HCT116 (cell line): Measurements from ENCODE around the gene TMEM132D. TPM values are rescaled to one million over a fixed set of nuclear protein-coding genes. Genes with fewer than 3 reads are reported as not detected.

Source experiments
- ATAC-seq: fragments of 200-7000 bp; cut with Tn5 transposase; 2 replicates; pipeline ENCODE4 v1.9.1; 2020; ENCODE audit warnings: mild to moderate bottlenecking, moderate library complexity
- BruUV-seq: library from RNA; stranded (reverse); fragments of 400-500 nt; replicated peaks from 2 replicates; lab custom pipeline; 2021; lab: Mats Ljungman, UMichigan
- CTCF ChIA-PET: fragments of 300-600 bp; sonication (Branson Sonifier 250); formaldehyde crosslinking; loops from one replicate; lab custom pipeline; 2021; ENCODE audit warnings: antibody characterized with exemption; lab: Charles Lee
- POLR2A ChIA-PET: fragments of 300-600, 350-600 bp; sonication (Branson Sonifier 250); formaldehyde crosslinking; loops from one replicate; lab custom pipeline; 2021; ENCODE audit warnings: antibody characterized with exemption; lab: Charles Lee
- RAD21 ChIA-PET, 2 experiments: fragments of 300-600 bp; sonication (Branson Sonifier 250); formaldehyde crosslinking; loops; one replicate each; lab custom pipeline; 2023; ENCODE audit warnings: low total read pairs in 2 of 2; ENCODE audit not compliant: uncharacterized antibody in 2 of 2, unreplicated experiment in 2 of 2, low non-redundant PET in 1 of 2; lab: Charles Lee
- DNase-seq: peaks from one replicate; pipeline ENCODE4 v3.0.0-alpha.2; 2010; ENCODE audit warnings: low read depth, low spot score
- H2AFZ ChIP-seq: fragments of 200-600 bp; shearing (Covaris generic), sonication (generic); 2 replicates; pipeline ENCODE4 v1.6.1; 2017; ENCODE audit warnings: low read depth, mixed run types, mixed read lengths, antibody characterized with exemption, low read length; ENCODE audit not compliant: poor library complexity, severe bottlenecking
- H3K27ac ChIP-seq: 2 replicates; pipeline ENCODE4 v1.5.1; 2012; ENCODE audit warnings: low read depth, low read length
- H3K27me3 ChIP-seq: fragments of 200-600 bp; sonication (generic); 2 replicates; pipeline ENCODE4 v1.6.1; 2016; ENCODE audit warnings: mixed run types, low read length, mixed read lengths; ENCODE audit not compliant: insufficient read depth
- H3K36me3 ChIP-seq, 2 experiments: fragments of 200-500 bp in 1 of 2; fragments of 200-600 bp in 1 of 2; sonication (Bioruptor generic) in 1 of 2; sonication (generic) in 1 of 2; 2 replicates each; pipeline versions ENCODE4 v1.5.1 to v1.6.1; 2014 to 2016; ENCODE audit warnings: low read length in 2 of 2, inconsistent platforms in 1 of 2, mixed read lengths in 1 of 2, mixed run types in 1 of 2; ENCODE audit not compliant: insufficient read depth in 2 of 2, control insufficient read depth in 1 of 2
- H3K4me1 ChIP-seq, 2 experiments: fragments of 200-600 bp in 1 of 2; sonication (generic) in 1 of 2; 2 replicates each; pipeline versions ENCODE4 v1.5.1 to v1.6.1; 2012 to 2017; ENCODE audit warnings: low read length in 2 of 2, inconsistent platforms in 1 of 2, mild to moderate bottlenecking in 1 of 2, mixed read lengths in 1 of 2, mixed run types in 1 of 2, moderate library complexity in 1 of 2; ENCODE audit not compliant: insufficient read depth in 2 of 2, control insufficient read depth in 1 of 2
- H3K4me2 ChIP-seq: fragments of 200-600 bp; sonication (generic); 2 replicates; pipeline ENCODE4 v1.6.1; 2017; ENCODE audit warnings: mixed run types, low read length, mixed read lengths
- H3K4me3 ChIP-seq, 2 experiments: fragments of 200-600 bp in 1 of 2; sonication (generic) in 1 of 2; replicated peaks in 1 of 2; 2 replicates each; pipeline ENCODE4 v1.5.1; 2011 to 2016; ENCODE audit warnings: low read length in 2 of 2, control low read depth in 1 of 2, low read depth in 1 of 2, mild to moderate bottlenecking in 1 of 2, mixed read lengths in 1 of 2, mixed run types in 1 of 2
- H3K79me2 ChIP-seq: fragments of 200-600 bp; sonication (generic); 2 replicates; pipeline ENCODE4 v1.6.1; 2017; ENCODE audit warnings: mild to moderate bottlenecking, mixed run types, low read length, moderate library complexity, mixed read lengths; ENCODE audit not compliant: insufficient read depth
- H3K9ac ChIP-seq: fragments of 200-600 bp; sonication (generic); 2 replicates; pipeline ENCODE4 v1.6.1; 2016; ENCODE audit warnings: low read length, mixed read lengths
- H3K9me2 ChIP-seq: fragments of 200-600 bp; sonication (generic), shearing (Covaris generic); 2 replicates; pipeline ENCODE4 v1.6.1; 2017; ENCODE audit warnings: mixed run types, mild to moderate bottlenecking, moderate library complexity; ENCODE audit not compliant: insufficient read depth
- H3K9me3 ChIP-seq, 2 experiments: fragments of 200-500 bp in 1 of 2; fragments of 200-600 bp in 1 of 2; sonication (Bioruptor generic) in 1 of 2; sonication (generic) in 1 of 2; 2 replicates each; pipeline ENCODE4 v1.6.1; 2014 to 2017; ENCODE audit warnings: low read length in 2 of 2, mixed read lengths in 2 of 2, inconsistent platforms in 1 of 2, low read depth in 1 of 2, mild to moderate bottlenecking in 1 of 2, mixed run types in 1 of 2, moderate library complexity in 1 of 2; ENCODE audit not compliant: control insufficient read depth in 1 of 2, insufficient read depth in 1 of 2
- H4K20me1 ChIP-seq: fragments of 200-600 bp; sonication (generic), shearing (Covaris generic); 2 replicates; pipeline ENCODE4 v1.6.1; 2017; ENCODE audit warnings: mixed run types, mild to moderate bottlenecking, moderate library complexity; ENCODE audit not compliant: insufficient read depth
- CTCF ChIP-seq, 3 experiments: fragments of 200-600 bp in 1 of 3; sonication (generic) in 1 of 3; IDR thresholded peaks in 2 of 3; conservative IDR thresholded peaks in 1 of 3; 2 replicates each; pipeline ENCODE4 v1.5.1; 2012 to 2017; ENCODE audit warnings: low read depth in 2 of 3, low read length in 2 of 3, antibody characterized with exemption in 1 of 3, borderline replicate concordance in 1 of 3, control low read depth in 1 of 3, mild to moderate bottlenecking in 1 of 3, mixed read lengths in 1 of 3, mixed run types in 1 of 3, moderate library complexity in 1 of 3; ENCODE audit not compliant: insufficient read depth in 1 of 3
- EGR1 ChIP-seq: IDR thresholded peaks from 2 replicates; pipeline ENCODE4 v1.6.1; 2012; ENCODE audit warnings: low read depth
- ELF1 ChIP-seq: IDR thresholded peaks from 2 replicates; pipeline ENCODE4 v1.6.1; 2012; ENCODE audit warnings: low read depth, borderline replicate concordance
- FOSL1 ChIP-seq: IDR thresholded peaks from 2 replicates; pipeline ENCODE4 v1.6.1; 2012; ENCODE audit warnings: low read depth
- JUND ChIP-seq: IDR thresholded peaks from 2 replicates; pipeline ENCODE4 v1.6.1; 2012
- MAX ChIP-seq: IDR thresholded peaks from 2 replicates; pipeline ENCODE4 v1.6.1; 2012
- TCF7L2 ChIP-seq: IDR thresholded peaks from 2 replicates; pipeline ENCODE4 v1.7.0; 2011; ENCODE audit warnings: borderline replicate concordance, inconsistent platforms; ENCODE audit not compliant: insufficient read depth, insufficient read length; ENCODE audit errors: extremely low read depth
- YY1 ChIP-seq: IDR thresholded peaks from 2 replicates; pipeline ENCODE4 v1.6.1; 2011; ENCODE audit warnings: low read length, low read depth, moderate library complexity, mild to moderate bottlenecking; ENCODE audit not compliant: insufficient replicate concordance; ENCODE audit errors: extremely low read depth
- ZNF274 ChIP-seq: fragments of 200-500 bp; sonication (Bioruptor generic); IDR thresholded peaks from 2 replicates; pipeline ENCODE4 v1.6.1; 2014; ENCODE audit warnings: mild to moderate bottlenecking, low read depth, low read length, inconsistent platforms
- intact Hi-C: fragments of 100-400 bp; cut with micrococcal nuclease; formaldehyde crosslinking; loops from 2 replicates; pipeline ENCODE4 v1.10.0; 2022
- total RNA-seq: library from RNA; stranded (reverse); gene quantifications from one replicate; pipeline ENCODE4 v1.2.1, GENCODE V29; 2021; ENCODE audit not compliant: unreplicated experiment

The TMEM132D gene
- total RNA-seq, 1 experiment from 2014 or later = not detected

GRCh38 chr12:129481921-129482320 is 421.9 kb downstream of the TMEM132D start:
- Histone ChIP-seq H3K27me3 (no peaks in the 10 kb centered on the region), H3K9me2 (no peaks in the 10 kb centered on the region), H3K36me3 (no peaks in the 10 kb centered on the region), H3K4me3 (no peak overlapping the region), H3K9ac (no peak overlapping the region), H2AFZ (no peak overlapping the region), H3K9me3 (peaks cover 8 to 21% of the 10 kb centered on the region in 2 experiments; a peak in 2 of 4 replicates), H3K27ac (no peak overlapping the region), H3K79me2 (no peaks in the 10 kb centered on the region), H3K4me1 (no peaks in the 10 kb centered on the region), H4K20me1 (no peaks in the 10 kb centered on the region), H3K4me2 (no peak overlapping the region)
- DNase-seq (no peak), ATAC-seq (no peak)
- no TSS peak for BruUV-seq
- ChIA-PET CTCF (no interaction called here), POLR2A (no interaction called here), RAD21 (no interaction called here)
- TF ChIP-seq CTCF (IDR thresholded peaks at IDR 0.05 in 2 of 3, conservative IDR thresholded peaks at IDR 0.05 in 1 of 3; ENCODE audit: borderline replicate concordance in 1 of 3, insufficient read depth in 1 of 3, low read depth in 2 of 3, low read length in 2 of 3) (no peak), JUND (no peak), MAX (no peak), YY1 (no peak), TCF7L2 (no peak), ELF1 (no peak), EGR1 (no peak), FOSL1 (no peak), ZNF274 (no peak)
- intact Hi-C loops = no loop called here
